ENCODE results near the gene PTPRU. TPM values are rescaled to one million over a fixed set of nuclear protein-coding genes. Genes with fewer than 3 reads are reported as not detected.
"Not testable (repeated sequence)": the region's sequence is repeated elsewhere in the genome, so short reads cannot be mapped to it uniquely, and the experiment has no call there.

Gene PTPRU
- total RNA-seq, 2 donors from 2014 or later, result 2.0 to 2.4 TPM

DNA sequence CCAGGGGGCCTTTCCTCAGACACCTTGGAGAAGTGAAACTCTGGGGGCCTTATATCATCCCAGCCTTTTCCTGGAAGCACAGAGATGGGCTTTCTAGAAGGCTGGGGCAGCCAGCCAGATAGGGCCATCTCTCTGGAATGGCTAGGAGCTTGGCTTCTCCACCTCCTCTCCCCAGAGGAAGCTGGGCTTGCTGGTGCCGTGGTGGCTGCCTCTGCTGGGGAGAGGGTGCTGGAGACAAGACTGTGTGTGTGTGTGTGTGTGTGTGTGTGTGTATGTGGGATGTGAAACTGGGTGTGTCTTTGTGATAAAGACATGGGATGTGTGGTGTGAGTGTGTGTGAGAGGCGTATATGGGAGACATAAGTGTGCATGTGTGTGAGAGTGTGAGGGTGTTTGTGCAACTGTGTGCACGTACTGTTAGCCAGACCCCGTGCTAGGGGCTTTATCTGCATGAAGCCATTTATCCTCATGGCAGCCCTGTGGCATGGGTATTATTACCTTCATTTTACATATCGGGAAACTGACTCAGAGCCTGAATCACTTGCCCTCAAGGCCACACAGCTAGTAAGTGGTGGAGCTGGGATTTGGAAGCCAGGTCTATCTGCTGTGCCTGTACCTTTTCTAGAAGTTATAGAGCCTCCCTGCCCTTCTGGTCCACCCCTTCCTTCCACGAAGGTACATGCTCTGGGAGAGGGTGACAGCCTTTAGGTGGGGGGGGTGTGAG lies 44.2 kb downstream of the PTPRU start:
- intact Hi-C loops (cut with DNase I, micrococcal nuclease), result no loop called here
- DNase-seq (peak in 1 of 2 donors; percentile 16), ATAC-seq (no peak)

DNA sequence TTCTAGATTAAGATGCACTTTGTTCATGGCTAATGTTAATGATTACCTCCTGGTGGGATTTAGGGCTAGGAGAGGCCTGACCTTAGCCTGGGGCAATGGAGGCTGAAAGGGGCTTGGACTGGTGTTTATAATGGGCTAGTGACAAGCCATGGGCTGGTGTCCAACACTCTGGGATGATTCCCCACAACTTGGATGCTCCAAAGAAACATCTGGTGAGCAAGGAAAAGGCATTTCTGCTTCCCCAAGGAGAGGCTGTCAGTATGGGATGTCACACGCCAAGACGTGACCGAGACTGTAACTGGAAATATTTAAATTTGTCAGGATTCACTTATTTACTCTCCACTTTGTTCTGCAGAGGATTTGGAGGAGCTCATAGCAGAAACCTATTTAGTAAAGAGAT lies 45.2 kb downstream of the PTPRU start:
- ATAC-seq (no peak), DNase-seq (peak in 1 of 2 donors; percentile 19)
- intact Hi-C loops (cut with DNase I, micrococcal nuclease), result no loop called here

DNA sequence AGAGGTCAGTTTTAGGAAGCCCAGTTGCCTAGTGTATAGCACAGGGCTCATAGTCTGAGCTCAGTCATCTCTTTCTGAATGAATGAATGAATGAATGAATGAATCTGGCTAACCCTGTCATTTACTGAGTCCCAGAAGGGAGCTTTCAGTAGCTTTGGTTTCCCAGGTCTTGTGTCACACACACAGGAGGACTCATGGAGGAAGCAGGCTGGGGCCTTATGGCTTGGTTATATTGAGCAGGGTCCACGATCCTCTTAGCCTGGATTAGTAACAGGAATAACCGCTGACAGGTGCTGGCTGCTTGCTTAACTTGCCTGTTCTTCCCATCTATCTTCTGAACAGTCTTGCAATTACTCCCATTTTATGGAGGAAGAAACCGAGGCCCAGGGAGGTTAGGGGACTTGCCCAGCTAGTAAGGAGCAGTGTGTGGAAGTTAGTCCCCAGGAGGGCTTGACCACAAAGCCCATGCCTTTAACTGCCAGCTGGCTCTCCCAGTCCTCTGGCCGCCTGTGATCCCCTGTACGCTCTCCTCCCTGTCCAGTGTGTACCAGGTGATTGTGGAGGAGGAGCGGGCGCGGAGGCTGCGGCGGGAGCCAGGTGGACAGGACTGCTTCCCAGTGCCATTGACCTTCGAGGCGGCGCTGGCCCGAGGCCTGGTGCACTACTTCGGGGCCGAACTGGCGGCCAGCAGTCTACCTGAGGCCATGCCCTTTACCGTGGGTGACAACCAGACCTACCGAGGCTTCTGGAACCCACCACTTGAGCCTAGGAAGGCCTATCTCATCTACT lies 46.0 kb downstream of the PTPRU start:
- intact Hi-C loops (cut with DNase I, micrococcal nuclease), result no loop called here
- peak in 1 of 2 donors; percentile 5 for DNase-seq
- ATAC-seq, result no peak

DNA sequence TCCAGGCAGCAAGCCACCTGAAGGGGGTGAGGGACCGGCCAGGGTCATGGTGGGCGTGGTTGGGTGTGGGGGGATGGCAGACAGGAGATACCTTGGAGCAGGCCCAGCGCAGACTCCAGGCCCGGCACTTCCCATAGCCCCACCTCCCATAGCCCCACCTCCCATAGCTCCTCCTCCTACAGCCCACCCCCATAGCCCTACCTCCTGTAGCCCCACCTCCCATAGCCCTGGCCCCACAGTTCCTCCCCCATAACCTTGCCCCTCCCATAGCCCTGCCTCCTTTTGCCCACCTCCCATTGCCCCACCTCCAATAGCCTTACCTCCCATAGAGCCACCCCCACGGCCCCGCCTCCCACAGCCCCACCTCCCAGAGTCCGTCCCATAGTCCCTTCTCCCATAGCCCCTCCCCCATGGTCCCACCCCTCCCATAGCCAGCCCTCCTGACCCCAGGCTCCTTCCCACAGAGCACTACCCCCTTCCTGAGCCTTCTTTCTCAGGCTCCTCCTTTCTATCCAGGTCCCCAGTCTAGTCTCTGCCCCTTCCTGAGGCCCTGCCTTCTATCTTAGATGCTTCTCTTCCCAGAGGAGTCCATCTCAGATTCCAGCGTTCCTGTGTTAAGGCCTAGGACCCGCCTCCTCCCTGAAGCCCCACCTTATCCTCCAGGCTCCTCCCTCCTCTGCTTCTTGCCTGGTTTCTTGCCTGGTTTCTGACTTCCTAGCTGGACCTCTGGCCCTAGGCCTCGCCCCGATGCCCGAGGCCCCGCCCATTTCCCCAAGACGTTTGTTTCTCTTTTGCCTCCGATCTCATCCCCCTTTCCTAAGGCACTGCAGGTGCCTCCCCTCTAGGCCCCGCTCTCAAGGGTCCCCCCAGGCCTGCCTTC lies 46.8 kb downstream of the PTPRU start:
- ATAC-seq, result peak; percentile 84
- intact Hi-C loops (cut with DNase I, micrococcal nuclease), result no loop called here
- peak; percentile 36 to 77 for DNase-seq

DNA sequence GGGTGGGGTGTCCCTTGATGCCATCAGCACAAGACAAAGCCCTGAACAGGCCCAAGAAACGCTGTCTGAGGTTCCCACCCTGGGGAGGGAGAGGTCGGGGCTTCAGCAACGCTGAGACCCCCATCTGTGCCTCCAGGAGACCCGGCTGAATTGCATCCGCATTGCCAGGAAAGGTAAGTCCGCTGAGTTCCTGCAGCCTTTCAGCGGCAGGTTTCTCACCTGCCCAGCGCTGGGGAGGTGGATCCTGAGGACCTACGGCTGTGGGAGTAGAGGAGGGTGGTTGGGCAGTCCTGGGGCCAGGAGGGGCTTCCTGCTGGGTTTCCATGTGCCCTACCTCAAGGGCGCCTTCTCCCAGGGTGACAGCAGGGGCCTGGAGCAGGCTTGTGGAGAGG lies 47.5 kb downstream of the PTPRU start:
- DNase-seq (no peak), ATAC-seq (no peak)
- intact Hi-C loops (cut with DNase I, micrococcal nuclease), result no loop called here

DNA sequence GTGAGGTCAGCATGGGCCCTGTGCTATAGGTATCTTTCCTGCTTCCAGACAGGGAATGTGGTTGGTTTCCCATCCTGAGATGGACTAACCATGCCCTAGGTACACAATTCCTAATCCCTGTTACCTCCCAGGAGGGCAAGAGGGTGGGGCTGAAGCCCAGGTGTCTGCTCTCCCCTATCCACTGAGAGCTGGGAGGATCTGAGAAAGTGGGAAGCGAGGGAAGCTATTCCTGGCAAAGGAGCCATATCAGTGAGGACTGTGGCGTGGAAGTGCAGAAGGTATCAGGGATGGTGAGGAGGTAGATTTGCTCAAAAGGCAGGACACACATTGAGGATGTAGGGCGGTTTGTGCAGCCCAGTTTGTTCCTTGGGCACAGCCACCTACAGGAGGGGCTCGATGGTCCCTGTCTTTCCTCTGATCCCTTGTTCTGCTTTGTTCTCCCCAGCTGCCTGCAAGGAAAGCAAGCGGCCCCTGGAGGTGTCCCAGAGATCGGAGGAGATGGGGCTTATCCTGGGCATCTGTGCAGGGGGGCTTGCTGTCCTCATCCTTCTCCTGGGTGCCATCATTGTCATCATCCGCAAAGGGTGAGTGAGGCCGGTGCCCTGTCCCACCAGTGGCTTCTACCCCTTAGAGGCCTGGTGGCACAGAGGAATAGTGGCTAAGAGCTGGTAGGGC lies 48.1 kb downstream of the PTPRU start:
- intact Hi-C loops (cut with DNase I, micrococcal nuclease), result no loop called here
- no peak for ATAC-seq
- DNase-seq, result no peak

DNA sequence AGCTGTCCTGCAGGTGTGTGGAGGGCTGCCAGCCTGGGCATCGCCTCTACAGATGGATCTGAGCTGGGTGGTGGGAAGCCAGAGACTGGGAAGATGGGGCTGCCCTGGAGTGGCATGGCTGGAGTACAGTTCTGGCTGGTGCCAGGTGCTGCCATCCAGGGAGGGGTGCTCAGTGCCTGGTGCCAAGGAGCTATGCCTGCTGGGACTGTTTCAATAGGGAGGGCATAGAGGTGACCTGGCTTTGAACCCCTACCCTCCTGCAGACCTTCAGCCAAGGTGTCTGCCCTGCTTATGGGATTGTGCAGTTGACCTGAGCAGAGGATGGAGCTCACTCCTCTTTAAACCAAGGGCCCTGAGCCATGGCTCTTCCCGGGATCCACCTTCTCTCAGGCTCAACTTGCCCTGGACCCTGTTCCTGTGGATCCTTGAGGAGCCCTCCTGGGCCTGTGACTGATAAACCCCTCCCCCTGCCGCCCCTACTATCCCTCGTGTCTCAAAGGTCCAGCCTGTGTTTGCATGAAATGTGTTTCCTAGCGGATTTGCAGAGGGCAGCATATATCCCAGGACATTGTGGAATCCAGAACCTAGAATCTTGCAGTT lies 48.7 kb downstream of the PTPRU start:
- no peak for ATAC-seq
- no peak for DNase-seq
- intact Hi-C loops (cut with DNase I, micrococcal nuclease), result no loop called here

DNA sequence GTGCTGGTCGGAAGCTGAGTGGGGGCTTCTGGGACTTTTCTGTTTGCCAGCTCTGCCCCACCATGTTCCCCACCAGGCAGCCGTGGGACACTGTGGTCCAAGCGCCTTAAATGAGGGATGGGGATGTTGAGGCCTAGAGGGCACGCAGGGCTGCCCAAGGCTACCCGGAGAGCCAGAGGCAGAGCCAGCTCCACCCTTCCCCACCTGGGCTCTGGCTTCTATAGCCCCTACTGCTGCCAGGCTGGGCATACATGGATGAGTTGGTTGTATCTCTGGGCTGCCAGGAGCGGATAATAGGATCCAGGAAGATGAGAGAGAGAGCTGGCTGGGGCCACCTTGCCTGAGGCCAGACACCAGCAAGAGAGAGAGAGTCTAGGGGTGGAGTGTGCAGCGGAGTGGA lies 49.4 kb downstream of the PTPRU start:
- intact Hi-C loops (cut with DNase I, micrococcal nuclease), result no loop called here
- ATAC-seq (no peak), DNase-seq (no peak)

DNA sequence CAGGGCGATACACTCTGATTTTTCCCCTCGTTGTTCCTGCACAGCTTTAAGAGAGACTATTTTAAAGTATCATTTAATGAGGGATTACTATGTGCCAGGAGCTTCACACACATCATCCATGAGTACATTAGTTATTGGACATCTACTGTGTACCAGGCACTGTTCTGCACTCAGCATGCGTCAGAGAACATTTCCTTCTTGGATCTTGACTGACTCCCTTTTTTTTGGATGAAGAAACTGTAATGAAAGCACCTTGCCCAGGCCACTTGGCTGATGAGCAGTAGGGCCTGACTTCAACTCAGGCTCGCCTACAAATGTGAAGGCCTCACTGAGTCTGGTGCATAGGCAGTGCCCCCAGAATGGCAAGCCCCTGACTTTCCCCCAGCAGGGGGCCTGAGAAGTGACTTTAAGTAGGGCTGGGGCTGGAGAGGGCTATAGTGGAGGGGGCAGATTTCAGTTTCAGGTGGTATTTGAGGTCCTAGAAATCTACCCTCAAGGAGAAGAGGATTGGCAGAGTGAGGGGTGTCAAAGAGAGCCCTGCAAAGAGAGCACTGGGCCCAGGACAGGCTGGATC lies 50.0 kb downstream of the PTPRU start:
- intact Hi-C loops (cut with DNase I, micrococcal nuclease), result no loop called here
- DNase-seq, result no peak
- ATAC-seq, result no peak

DNA sequence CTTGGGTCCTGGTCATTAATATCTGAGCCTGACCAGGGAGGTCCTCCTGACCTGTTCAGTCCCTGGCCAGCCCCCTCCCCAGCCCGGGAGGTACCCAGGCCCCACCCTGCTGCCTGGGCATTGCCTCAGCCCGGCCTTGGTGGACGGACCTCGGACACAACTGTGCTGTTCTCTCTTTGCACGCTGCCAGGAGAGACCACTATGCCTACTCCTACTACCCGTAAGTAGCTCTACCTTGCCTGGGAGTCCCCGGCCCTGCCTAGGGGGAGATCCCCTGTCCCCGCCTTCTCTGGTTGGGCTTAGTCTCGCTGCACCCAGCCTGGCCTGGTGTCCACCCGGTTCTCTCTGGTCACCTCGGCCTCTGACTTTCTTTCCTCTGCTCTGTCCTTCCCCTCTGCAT lies 53.2 kb downstream of the PTPRU start:
- ATAC-seq, result no peak

DNA sequence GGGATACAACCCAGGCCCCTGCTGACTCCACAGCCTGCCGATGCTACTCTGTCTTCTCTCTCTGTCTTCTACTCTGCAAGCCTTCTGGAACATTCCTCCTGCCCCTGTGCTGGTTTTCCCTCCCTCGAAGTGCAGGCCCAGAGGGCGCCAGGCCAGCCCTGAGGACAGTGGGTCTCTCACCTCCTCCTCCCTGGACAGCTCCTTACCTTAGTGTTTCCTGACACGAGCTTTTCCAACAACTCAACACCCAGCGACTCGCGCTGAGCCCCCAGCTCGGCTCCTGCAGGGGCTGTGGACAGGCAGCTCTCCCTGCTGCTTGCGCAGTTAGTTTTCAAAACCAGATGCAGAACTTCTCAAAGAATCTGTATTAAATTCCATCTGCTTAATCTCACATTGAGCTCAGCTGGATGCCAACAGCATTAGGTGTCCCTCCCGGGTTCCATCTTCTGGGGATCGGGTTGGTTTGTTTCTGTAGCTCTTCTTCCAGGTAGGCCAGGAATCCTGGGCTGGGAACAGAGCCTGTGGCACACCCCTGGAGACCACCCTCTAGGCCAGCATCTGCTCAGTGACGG lies 54.2 kb downstream of the PTPRU start:
- ATAC-seq (no peak), DNase-seq (no peak)
- intact Hi-C loops (cut with DNase I, micrococcal nuclease), result no loop called here

More for the DNA sequence above, 53.2 kb downstream of the PTPRU start:
- DNase-seq, result no peak
- intact Hi-C loops (cut with DNase I, micrococcal nuclease), result no loop called here

DNA sequence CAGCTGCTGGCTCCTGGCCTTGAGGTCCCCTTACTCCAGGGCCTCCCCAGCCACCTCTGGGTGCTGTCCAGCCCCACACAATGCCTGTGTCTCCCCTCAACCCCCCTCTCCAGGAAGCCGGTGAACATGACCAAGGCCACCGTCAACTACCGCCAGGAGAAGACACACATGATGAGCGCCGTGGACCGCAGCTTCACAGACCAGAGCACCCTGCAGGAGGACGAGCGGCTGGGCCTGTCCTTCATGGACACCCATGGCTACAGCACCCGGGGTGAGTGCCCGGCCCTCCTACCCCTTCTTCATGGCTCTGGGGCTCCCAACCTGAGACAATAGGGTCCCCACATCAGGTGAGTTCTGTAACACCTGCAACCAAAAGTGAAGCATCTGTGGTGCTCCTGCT lies 55.4 kb downstream of the PTPRU start:
- intact Hi-C loops (cut with DNase I, micrococcal nuclease), result no loop called here
- DNase-seq, result no peak

DNA sequence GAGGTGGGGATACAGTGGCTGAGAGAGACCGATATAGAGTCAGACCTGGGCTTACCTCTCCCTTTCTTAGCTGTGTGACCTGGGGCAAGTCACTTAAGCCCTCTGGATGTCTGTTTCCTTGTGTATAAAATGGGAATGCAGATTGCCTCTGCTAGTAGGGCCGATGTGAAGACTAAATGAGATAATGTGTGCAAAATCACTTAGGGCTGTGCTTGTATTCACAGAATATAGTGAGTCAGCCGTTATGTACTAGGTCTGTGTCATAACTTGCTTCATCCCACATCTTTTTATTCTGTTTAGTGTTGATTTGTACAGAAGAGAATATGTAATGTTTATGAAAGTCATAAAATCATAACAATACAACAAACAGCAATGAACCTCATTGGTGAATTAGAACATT lies 56.0 kb downstream of the PTPRU start:
- ATAC-seq, result no peak
- intact Hi-C loops (cut with DNase I, micrococcal nuclease), result no loop called here

More for the DNA sequence above, 55.4 kb downstream of the PTPRU start:
- ATAC-seq, result no peak

DNA sequence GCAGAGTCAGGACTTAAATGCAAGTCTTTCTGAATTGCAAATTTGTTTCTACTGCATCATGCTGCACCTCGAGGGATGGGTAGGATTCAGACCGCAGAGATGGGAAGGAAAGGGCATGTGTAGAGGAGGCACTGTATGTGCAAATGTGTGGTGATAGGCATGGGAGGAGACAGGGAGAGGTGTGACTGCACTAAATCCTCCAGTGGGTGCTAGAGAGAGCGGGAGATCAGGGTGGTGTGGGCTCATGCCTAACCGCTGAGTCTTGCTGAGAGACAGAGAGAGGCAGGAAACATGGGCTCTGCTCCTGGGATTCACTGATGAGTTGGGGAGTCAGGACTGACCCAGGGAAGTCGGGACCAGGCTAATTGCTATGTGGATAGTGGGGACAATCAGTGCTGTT lies 61.1 kb downstream of the PTPRU start:
- ATAC-seq (no peak), DNase-seq (no peak)
- intact Hi-C loops (cut with DNase I, micrococcal nuclease), result no loop called here

More for the DNA sequence above, 56.0 kb downstream of the PTPRU start:
- no peak for DNase-seq

DNA sequence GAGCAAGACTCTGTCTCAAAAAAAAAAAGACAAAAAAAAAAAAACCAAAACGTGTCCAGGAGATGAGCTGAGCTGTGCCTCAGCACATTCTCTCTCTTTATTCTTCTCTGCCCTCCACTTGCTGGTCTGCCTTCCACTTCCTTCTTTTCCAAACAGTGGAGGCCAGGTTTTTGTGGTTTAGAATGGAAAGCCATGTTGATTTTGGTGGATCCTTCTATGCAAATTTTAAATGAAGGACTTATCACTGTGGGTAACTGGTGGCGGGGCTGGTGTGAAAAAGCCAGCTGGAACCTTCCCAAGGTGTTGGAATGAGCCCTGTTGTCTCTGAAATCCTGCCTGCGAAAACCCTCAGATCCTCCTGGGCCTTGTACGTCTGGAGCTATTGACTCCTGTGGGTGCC lies 61.9 kb downstream of the PTPRU start:
- intact Hi-C loops (cut with DNase I, micrococcal nuclease), result no loop called here
- DNase-seq (no peak), ATAC-seq (no peak)

DNA sequence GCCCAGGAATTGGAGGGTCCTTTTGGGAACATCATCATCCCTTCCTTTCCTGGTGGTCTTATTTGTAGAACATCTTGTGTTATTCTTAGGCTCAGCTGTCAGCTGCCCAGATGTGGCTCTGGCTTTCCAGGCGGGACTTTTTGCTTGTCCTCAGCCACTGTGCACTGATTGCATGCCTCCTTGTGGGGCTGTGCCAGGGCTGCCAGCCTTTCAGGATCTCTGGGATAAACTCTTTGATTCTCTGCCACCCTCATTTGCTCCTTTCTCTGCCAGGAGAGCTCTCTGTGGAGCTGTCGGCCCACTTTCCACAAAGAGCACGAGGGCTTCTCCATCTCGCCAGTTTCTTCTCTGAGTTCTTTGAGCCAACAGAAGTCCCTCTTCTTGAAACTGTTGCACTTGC lies 63.1 kb downstream of the PTPRU start:
- ATAC-seq (no peak), DNase-seq (no peak)
- intact Hi-C loops (cut with DNase I, micrococcal nuclease), result no loop called here

DNA sequence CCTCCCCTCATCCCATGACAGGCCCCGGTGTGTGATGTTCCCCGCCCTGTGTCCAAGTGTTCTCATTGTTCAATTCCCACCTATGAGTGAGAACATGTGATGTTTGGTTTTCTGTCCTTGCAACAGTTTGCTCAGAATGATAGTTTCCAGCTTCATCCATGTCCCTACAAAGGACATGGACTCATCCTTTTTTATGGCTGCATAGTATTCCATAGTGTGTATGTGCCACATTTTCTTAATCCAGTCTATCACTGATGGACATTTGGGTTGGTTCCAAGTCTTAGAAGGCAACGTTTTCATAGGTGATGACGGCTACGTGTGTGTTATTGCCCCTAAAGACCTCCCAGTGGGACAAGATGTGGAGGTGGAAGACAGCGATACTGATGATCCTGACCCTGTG lies 65.4 kb downstream of the PTPRU start:
- intact Hi-C loops (cut with DNase I, micrococcal nuclease); ATAC-seq; DNase-seq: not testable (repeated sequence)

All from left colon (tissue), 2 donors.